Right lobe of liver (tissue), 6 donors: ENCODE results near the gene SERPINB12. TPM values are rescaled to one million over a fixed set of nuclear protein-coding genes. Genes with fewer than 3 reads are reported as not detected.
A peak's percentile ranks its signal among the peaks of the same experiment; 100 is the strongest.

Experiments used
- ATAC-seq, 4 donors: fragments of 200-7000 bp; cut with Tn5 transposase; one replicate each; pipeline ENCODE4 v1.9.1; 2020; ENCODE audit warnings: mild to moderate bottlenecking in 4 of 4, moderate library complexity in 4 of 4
- DNase-seq, 3 donors: peaks; one replicate each; pipeline ENCODE4 v3.0.0-alpha.2; 2020
- H3K27ac ChIP-seq, 3 donors: fragments of 200-600 bp; one replicate each; pipeline ENCODE4 v1.8.0; 2022
- H3K27me3 ChIP-seq, 2 donors: fragments of 200-600 bp; one replicate each; pipeline ENCODE4 v1.8.0; 2022
- H3K36me3 ChIP-seq, 4 donors: fragments of 200-600 bp; sonication (generic) in 1 of 4; one replicate each; pipeline versions ENCODE4 v1.5.1 to v1.8.0; 2017 to 2022; ENCODE audit warnings: control low read depth in 1 of 4
- H3K4me1 ChIP-seq, 4 donors: fragments of 200-600 bp; sonication (generic) in 1 of 4; one replicate each; pipeline versions ENCODE4 v1.5.1 to v1.8.0; 2017 to 2022; ENCODE audit warnings: control low read depth in 1 of 4
- H3K4me3 ChIP-seq, 3 donors: fragments of 200-600 bp; one replicate each; pipeline ENCODE4 v1.8.0; 2022
- H3K9me3 ChIP-seq, 4 donors: fragments of 200-600 bp; sonication (generic) in 1 of 4; one replicate each; pipeline versions ENCODE4 v1.5.1 to v1.8.0; 2017 to 2022; ENCODE audit warnings: control low read depth in 1 of 4
- POLR2A ChIP-seq: fragments of 450-650 bp; IDR thresholded peaks from one replicate; pipeline ENCODE4 v1.6.1; 2017; ENCODE audit warnings: antibody characterized with exemption, mild to moderate bottlenecking
- WGBS: methylation state at CpG from one replicate; pipeline ENCODE4 v1.1.6; 2018; ENCODE audit warnings: low coverage, low lambda C conversion rate; ENCODE audit not compliant: insufficient coverage; ENCODE audit errors: missing lambda C conversion rate; 5-methylcytosine and 5-hydroxymethylcytosine counted together
- intact Hi-C, 2 donors: fragments of 100-400 bp; cut with DNase I; formaldehyde crosslinking; loops; one replicate each; pipeline versions ENCODE4 v1.11.2 to v1.14.1; 2022
- long read RNA-seq: library from polyadenylated mRNA; unstranded; transcript quantifications from one replicate; pipeline ENCODE4 v2.0.0, GENCODE V29; 2019
- total RNA-seq, 6 experiments: library from RNA; depleted of rRNA in 2 of 6; stranded (reverse); fragments of >200 nt in 2 of 6; fragmentation: NEBNext Ultra II Directional in 3 of 6; extraction: Animal tissue kit (Norgen Biotek cat#: 25700) in 3 of 6; gene quantifications; one replicate each; pipeline versions ENCODE4 v1.1.0 to v1.2.4, GENCODE V29; 2016 to 2023
- TF ChIP-seq, protein P1 (sequence below), 4 donors: fragments of 200-600 bp in 3 of 4; fragments of 450-650 bp in 1 of 4; IDR thresholded peaks; one replicate each; pipeline versions ENCODE4 v1.5.1 to v1.8.0; 2016 to 2022; ENCODE audit warnings: antibody characterized with exemption in 4 of 4, mild to moderate bottlenecking in 2 of 4
- donor health status: DM: no; HTN: yes; CAD: no.
- donor health status: DM: no; HTN: no; CAD: no.
- donor health status: DM: no; HTN: no; CAD: no.
- donor health status: DM: no; HTN: yes; CAD: no.
- donor health status: DM: no; HTN: yes; CAD: no.

SERPINB12 gene, protein sequence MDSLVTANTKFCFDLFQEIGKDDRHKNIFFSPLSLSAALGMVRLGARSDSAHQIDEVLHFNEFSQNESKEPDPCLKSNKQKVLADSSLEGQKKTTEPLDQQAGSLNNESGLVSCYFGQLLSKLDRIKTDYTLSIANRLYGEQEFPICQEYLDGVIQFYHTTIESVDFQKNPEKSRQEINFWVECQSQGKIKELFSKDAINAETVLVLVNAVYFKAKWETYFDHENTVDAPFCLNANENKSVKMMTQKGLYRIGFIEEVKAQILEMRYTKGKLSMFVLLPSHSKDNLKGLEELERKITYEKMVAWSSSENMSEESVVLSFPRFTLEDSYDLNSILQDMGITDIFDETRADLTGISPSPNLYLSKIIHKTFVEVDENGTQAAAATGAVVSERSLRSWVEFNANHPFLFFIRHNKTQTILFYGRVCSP
- not detected for total RNA-seq
- long read RNA-seq, result 0 reads

DNA sequence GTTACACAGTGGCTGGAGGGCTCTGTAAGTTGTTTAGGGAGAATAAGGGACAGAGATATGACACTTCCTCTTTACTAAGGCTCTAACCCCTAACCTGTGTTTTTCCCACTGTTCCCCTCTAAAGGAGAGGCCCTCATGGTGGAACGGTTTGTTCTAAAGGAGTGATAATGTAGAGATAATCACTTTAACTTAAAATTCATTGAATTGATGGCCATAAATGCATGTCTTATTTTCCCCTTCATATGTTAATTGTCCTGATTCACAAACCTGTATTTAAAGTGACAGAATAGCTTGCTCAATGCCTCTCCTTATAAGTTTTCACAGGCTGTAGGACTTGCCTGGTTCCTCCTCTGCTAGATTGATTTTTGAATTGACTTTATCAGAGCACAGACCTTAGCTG lies at the start of gene SERPINB12:
TSS of gene SERPINB12 (plus strand) at position 301 of the 400 bp plus-strand sequence. CDS start 13,791 bp downstream, outside the sequence.
- Histone ChIP-seq H3K4me1 (no peaks in the 10 kb centered on the region), H3K27me3 (no peaks in the 10 kb centered on the region), H3K4me3 (no peak within 1 kb of the TSS), H3K27ac (no peak within 1 kb of the TSS), H3K9me3 (no peaks in the 10 kb centered on the region), H3K36me3 (no peaks in the 10 kb centered on the region)
- ATAC-seq (no peak), DNase-seq (no peak)
- intact Hi-C loops, result no loop called here
- 70% methylated on average over 1 of the region's 1 CpG for WGBS
- TF ChIP-seq, protein P1, sequence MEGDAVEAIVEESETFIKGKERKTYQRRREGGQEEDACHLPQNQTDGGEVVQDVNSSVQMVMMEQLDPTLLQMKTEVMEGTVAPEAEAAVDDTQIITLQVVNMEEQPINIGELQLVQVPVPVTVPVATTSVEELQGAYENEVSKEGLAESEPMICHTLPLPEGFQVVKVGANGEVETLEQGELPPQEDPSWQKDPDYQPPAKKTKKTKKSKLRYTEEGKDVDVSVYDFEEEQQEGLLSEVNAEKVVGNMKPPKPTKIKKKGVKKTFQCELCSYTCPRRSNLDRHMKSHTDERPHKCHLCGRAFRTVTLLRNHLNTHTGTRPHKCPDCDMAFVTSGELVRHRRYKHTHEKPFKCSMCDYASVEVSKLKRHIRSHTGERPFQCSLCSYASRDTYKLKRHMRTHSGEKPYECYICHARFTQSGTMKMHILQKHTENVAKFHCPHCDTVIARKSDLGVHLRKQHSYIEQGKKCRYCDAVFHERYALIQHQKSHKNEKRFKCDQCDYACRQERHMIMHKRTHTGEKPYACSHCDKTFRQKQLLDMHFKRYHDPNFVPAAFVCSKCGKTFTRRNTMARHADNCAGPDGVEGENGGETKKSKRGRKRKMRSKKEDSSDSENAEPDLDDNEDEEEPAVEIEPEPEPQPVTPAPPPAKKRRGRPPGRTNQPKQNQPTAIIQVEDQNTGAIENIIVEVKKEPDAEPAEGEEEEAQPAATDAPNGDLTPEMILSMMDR (IDR thresholded peaks at IDR 0.05), result no peak
- TF ChIP-seq POLR2A, result no peak

DNA sequence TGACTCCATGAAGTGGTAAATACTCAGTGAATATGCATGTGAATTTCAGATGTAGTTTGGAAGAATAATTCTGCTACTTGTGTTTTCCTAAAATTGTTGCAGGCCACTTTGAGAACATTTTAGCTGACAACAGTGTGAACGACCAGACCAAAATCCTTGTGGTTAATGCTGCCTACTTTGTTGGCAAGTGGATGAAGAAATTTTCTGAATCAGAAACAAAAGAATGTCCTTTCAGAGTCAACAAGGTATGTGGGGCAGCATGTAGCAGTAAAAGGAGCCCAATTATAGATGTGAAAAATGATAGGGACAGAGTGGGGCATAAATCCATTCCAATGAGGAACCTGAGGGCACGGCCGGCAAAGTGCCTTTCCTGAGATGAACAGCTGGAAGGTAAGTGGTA lies 49.3 kb upstream of the SERPINB12 start:
- intact Hi-C loops, result no loop called here
- no peaks in the 10 kb centered on the region for H3K9me3 ChIP-seq
- WGBS, result 48% methylated on average over 3 of the region's 3 CpGs
- no peak for DNase-seq
- H3K27me3 ChIP-seq, result no peaks in the 10 kb centered on the region
- H3K4me3 ChIP-seq, result no peak overlapping the region
- no peaks in the 10 kb centered on the region for H3K4me1 ChIP-seq
- TF ChIP-seq, protein P1 (IDR thresholded peaks at IDR 0.05), result no peak
- no peak for TF ChIP-seq POLR2A
- no peak for ATAC-seq
- H3K27ac ChIP-seq, result no peak overlapping the region
- H3K36me3 ChIP-seq, result no peaks in the 10 kb centered on the region

- H3K4me1 ChIP-seq, result no peaks in the 10 kb centered on the region
- ATAC-seq, result no peak
- no peak overlapping the region for H3K4me3 ChIP-seq
- H3K9me3 ChIP-seq, result no peaks in the 10 kb centered on the region
- no peak for DNase-seq
- no peak overlapping the region for H3K27ac ChIP-seq
- H3K27me3 ChIP-seq, result no peaks in the 10 kb centered on the region
- no peaks in the 10 kb centered on the region for H3K36me3 ChIP-seq
- no peak for TF ChIP-seq POLR2A
- TF ChIP-seq, protein P1 (IDR thresholded peaks at IDR 0.05), result no peak
- intact Hi-C loops, result no loop called here
- WGBS, result 71% methylated on average over 2 of the region's 2 CpGs
Measured at GRCh38 chr18:63495675-63496074, 46.5 kb upstream of the SERPINB12 start.

DNA sequence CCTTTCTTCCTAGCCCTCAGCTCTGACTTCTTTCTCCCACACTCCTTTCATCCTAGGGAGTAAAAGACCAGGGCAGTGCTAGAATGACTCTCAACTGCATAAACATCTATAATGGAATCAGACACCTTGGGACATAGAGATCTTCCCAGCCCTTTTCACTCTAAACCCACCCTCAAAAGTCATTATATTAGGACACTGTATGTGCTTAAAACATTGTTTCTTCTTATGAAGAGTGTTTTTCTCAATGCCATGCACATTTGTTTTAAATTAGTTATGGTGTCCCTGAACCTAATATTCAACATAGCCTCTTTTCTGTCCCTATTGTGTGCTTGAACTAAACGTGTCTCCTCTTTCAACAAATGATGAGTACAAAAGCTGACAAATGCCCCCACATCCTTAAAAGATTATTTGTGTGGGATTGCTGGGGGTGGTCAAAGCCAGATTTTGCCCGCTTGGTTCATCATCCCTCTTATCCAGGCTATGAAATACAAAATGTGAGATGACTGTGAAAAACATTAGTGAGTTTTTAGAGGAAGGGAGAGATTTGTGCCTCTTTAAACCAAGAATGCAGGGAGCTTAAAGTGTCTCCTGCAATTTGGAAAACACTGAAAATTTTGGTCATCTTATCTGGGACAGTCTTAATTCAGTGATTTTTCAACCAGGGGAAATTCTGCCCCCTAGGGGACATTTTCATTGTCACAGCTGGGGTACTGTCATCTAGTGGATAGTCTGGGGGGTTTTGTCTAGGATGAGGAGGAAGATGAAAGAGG lies 36.4 kb upstream of the SERPINB12 start:
- Histone ChIP-seq H3K27me3 (no peaks in the 10 kb centered on the region), H3K9me3 (no peaks in the 10 kb centered on the region), H3K4me1 (no peaks in the 10 kb centered on the region), H3K36me3 (no peaks in the 10 kb centered on the region), H3K27ac (no peak overlapping the region), H3K4me3 (no peak overlapping the region)
- ATAC-seq (peak; percentile 47 to 57 (median 53)), DNase-seq (no peak)
- intact Hi-C loops, result no loop called here
- WGBS, result 53% methylated on average over 2 of the region's 2 CpGs
- no peak for TF ChIP-seq POLR2A
- TF ChIP-seq, protein P1 (IDR thresholded peaks at IDR 0.05), result peak; percentile 50 to 67 (median 56)
